Measurements from ENCODE around the gene ARID1B.

ARID1B gene

GRCh38 chr6:157240059-157240959 lies 463.1 kb downstream of the ARID1B start:
- DNase-seq: no peak
- H3K4me3 ChIP-seq (ENCODE audit: insufficient read depth, low read depth, low read length, poor library complexity, severe bottlenecking): no peak overlapping the region
- H3K27ac ChIP-seq (ENCODE audit: insufficient read depth, low read length, poor library complexity, severe bottlenecking): no peak overlapping the region
- H3K9me3 ChIP-seq (ENCODE audit: control insufficient read depth, low read length): no peaks in the 10 kb centered on the region
- H3K27me3 ChIP-seq (replicated peaks; ENCODE audit: control insufficient read depth, insufficient read depth, low read length, poor library complexity, severe bottlenecking): peaks cover 4% of the 10 kb centered on the region
- H3K4me1 ChIP-seq (ENCODE audit: control insufficient read depth, insufficient read depth, low read length, poor library complexity, severe bottlenecking): peaks cover 18% of the 10 kb centered on the region
- H3K36me3 ChIP-seq (ENCODE audit: control insufficient read depth, insufficient read depth, low read length): no peaks in the 10 kb centered on the region

DNA sequence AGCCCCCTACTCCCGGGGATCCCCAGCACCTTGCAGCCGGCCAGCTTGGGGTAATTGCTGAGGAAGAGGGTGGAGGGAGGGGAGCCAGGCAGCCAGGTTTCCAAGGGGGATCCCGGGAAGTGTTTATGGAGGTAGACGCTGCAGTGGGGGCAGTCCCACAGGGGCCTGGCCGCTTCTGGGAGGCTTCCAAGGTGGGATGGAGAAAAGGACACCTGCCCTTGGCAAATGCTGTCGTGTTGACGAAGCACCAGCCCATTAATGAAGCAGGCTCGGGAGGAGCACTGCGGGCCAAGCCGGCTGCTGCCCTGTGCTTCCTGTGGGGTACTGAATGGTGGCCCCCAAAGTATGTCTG lies 463.8 kb downstream of the ARID1B start:
- peaks cover 12% of the 10 kb centered on the region for H3K4me1 ChIP-seq (ENCODE audit: control insufficient read depth, insufficient read depth, low read length, poor library complexity, severe bottlenecking)
- no peak overlapping the region for H3K27ac ChIP-seq (ENCODE audit: insufficient read depth, low read length, poor library complexity, severe bottlenecking)
- peaks cover 4% of the 10 kb centered on the region for H3K27me3 ChIP-seq (replicated peaks; ENCODE audit: control insufficient read depth, insufficient read depth, low read length, poor library complexity, severe bottlenecking)
- no peak overlapping the region for H3K4me3 ChIP-seq (ENCODE audit: insufficient read depth, low read depth, low read length, poor library complexity, severe bottlenecking)
- DNase-seq: no peak
- H3K9me3 ChIP-seq (ENCODE audit: control insufficient read depth, low read length): no peaks in the 10 kb centered on the region
- no peaks in the 10 kb centered on the region for H3K36me3 ChIP-seq (ENCODE audit: control insufficient read depth, insufficient read depth, low read length)

DNA sequence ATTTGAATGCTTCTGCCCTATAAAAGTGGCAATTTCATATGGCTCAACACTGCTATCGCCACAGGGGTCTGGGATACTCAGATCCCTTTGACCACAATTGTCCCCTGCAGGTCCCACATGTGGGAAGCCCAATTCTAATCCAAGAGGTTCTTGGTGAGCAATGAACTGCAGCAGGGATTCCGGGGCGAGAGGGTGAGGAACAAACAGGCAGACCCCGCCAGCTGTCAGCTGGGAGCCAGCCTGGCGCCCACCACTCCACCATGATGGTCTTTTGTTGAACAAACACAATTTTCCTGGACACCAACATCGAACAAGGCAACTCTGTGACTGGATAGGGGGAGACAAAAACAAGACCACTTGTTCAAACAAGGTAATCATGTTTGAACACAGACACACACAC lies 465.6 kb downstream of the ARID1B start:
- no peak for DNase-seq
- Histone ChIP-seq H3K9me3 (ENCODE audit: control insufficient read depth, low read length) (no peaks in the 10 kb centered on the region), H3K4me1 (ENCODE audit: control insufficient read depth, insufficient read depth, low read length, poor library complexity, severe bottlenecking) (peaks cover 3% of the 10 kb centered on the region), H3K27me3 (replicated peaks; ENCODE audit: control insufficient read depth, insufficient read depth, low read length, poor library complexity, severe bottlenecking) (no peaks in the 10 kb centered on the region), H3K27ac (ENCODE audit: insufficient read depth, low read length, poor library complexity, severe bottlenecking) (no peak overlapping the region), H3K4me3 (ENCODE audit: insufficient read depth, low read depth, low read length, poor library complexity, severe bottlenecking) (no peak overlapping the region), H3K36me3 (ENCODE audit: control insufficient read depth, insufficient read depth, low read length) (no peaks in the 10 kb centered on the region)

- Histone ChIP-seq H3K9me3 (ENCODE audit: control insufficient read depth, low read length) (no peaks in the 10 kb centered on the region), H3K27me3 (replicated peaks; ENCODE audit: control insufficient read depth, insufficient read depth, low read length, poor library complexity, severe bottlenecking) (no peaks in the 10 kb centered on the region), H3K4me3 (ENCODE audit: insufficient read depth, low read depth, low read length, poor library complexity, severe bottlenecking) (no peak overlapping the region), H3K36me3 (ENCODE audit: control insufficient read depth, insufficient read depth, low read length) (no peaks in the 10 kb centered on the region), H3K4me1 (ENCODE audit: control insufficient read depth, insufficient read depth, low read length, poor library complexity, severe bottlenecking) (peaks cover 3% of the 10 kb centered on the region), H3K27ac (ENCODE audit: insufficient read depth, low read length, poor library complexity, severe bottlenecking) (no peak overlapping the region)
- no peak for DNase-seq
Observed at GRCh38 chr6:157244175-157244574, 467.0 kb downstream of the ARID1B start.

GRCh38 chr6:157244780-157245179 lies 467.6 kb downstream of the ARID1B start:
- no peaks in the 10 kb centered on the region for H3K27me3 ChIP-seq (replicated peaks; ENCODE audit: control insufficient read depth, insufficient read depth, low read length, poor library complexity, severe bottlenecking)
- no peak overlapping the region for H3K27ac ChIP-seq (ENCODE audit: insufficient read depth, low read length, poor library complexity, severe bottlenecking)
- no peak overlapping the region for H3K4me3 ChIP-seq (ENCODE audit: insufficient read depth, low read depth, low read length, poor library complexity, severe bottlenecking)
- no peaks in the 10 kb centered on the region for H3K36me3 ChIP-seq (ENCODE audit: control insufficient read depth, insufficient read depth, low read length)
- peaks cover 3% of the 10 kb centered on the region for H3K4me1 ChIP-seq (ENCODE audit: control insufficient read depth, insufficient read depth, low read length, poor library complexity, severe bottlenecking)
- no peaks in the 10 kb centered on the region for H3K9me3 ChIP-seq (ENCODE audit: control insufficient read depth, low read length)
- DNase-seq: no peak

DNA sequence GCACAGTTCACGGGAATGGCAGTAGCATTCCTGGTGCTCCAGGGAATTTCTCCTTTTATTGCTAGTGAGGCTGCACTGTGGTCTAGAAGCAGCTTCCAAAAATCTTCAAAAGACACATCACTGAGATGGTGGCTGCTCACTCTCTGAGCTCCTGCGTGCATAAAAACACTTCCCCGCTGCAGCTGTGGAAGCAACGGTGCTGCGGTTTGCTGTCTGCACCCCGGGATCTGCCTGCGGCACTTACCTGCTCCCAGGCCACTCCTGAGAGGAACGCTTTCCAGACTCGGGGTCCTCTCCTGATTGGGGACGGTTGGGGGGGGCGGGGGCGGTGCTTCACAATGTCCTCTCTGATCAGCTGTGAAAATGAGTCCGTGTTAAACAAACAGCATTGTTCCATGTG lies 468.3 kb downstream of the ARID1B start:
- Histone ChIP-seq H3K4me3 (ENCODE audit: insufficient read depth, low read depth, low read length, poor library complexity, severe bottlenecking) (no peak overlapping the region), H3K27ac (ENCODE audit: insufficient read depth, low read length, poor library complexity, severe bottlenecking) (no peak overlapping the region), H3K36me3 (ENCODE audit: control insufficient read depth, insufficient read depth, low read length) (no peaks in the 10 kb centered on the region), H3K9me3 (ENCODE audit: control insufficient read depth, low read length) (no peaks in the 10 kb centered on the region), H3K27me3 (replicated peaks; ENCODE audit: control insufficient read depth, insufficient read depth, low read length, poor library complexity, severe bottlenecking) (no peaks in the 10 kb centered on the region), H3K4me1 (ENCODE audit: control insufficient read depth, insufficient read depth, low read length, poor library complexity, severe bottlenecking) (peaks cover 1% of the 10 kb centered on the region)
- DNase-seq: no peak

DNA sequence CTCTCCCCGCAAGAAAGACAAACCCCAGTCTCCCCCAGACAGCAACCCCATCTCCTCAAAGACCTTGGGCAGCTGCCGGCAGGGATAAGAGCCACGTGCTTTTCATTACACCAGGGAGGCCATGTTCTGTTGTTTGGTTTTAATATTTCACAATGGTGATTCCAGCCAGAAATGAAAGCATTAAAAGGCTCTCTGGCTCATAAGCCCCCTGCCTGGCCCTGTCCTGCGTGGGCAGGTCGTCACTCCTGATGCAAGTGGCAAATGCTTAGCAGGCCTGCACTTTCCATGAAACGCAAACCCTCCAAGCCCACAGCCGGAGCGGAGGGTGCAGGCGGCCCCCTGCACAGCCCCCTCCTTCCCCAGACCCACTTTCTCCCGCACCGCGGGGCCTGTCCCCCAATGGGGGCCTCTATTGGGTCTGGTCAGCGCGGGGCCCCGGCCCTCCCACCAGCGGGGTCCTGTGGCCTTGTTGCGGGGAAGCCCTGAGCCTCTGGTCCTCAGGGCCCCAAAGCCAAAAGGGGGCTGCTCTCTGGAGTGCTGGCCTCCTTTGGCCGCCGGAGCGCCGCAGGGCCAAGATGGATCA lies 469.0 kb downstream of the ARID1B start:
- no peak for DNase-seq
- H3K36me3 ChIP-seq (ENCODE audit: control insufficient read depth, insufficient read depth, low read length): no peaks in the 10 kb centered on the region
- no peak overlapping the region for H3K4me3 ChIP-seq (ENCODE audit: insufficient read depth, low read depth, low read length, poor library complexity, severe bottlenecking)
- no peaks in the 10 kb centered on the region for H3K9me3 ChIP-seq (ENCODE audit: control insufficient read depth, low read length)
- H3K4me1 ChIP-seq (ENCODE audit: control insufficient read depth, insufficient read depth, low read length, poor library complexity, severe bottlenecking): no peaks in the 10 kb centered on the region
- H3K27me3 ChIP-seq (replicated peaks; ENCODE audit: control insufficient read depth, insufficient read depth, low read length, poor library complexity, severe bottlenecking): no peaks in the 10 kb centered on the region
- no peak overlapping the region for H3K27ac ChIP-seq (ENCODE audit: insufficient read depth, low read length, poor library complexity, severe bottlenecking)

- no peak for DNase-seq
- Histone ChIP-seq H3K27me3 (replicated peaks; ENCODE audit: control insufficient read depth, insufficient read depth, low read length, poor library complexity, severe bottlenecking) (no peaks in the 10 kb centered on the region), H3K4me1 (ENCODE audit: control insufficient read depth, insufficient read depth, low read length, poor library complexity, severe bottlenecking) (no peaks in the 10 kb centered on the region), H3K9me3 (ENCODE audit: control insufficient read depth, low read length) (no peaks in the 10 kb centered on the region), H3K4me3 (ENCODE audit: insufficient read depth, low read depth, low read length, poor library complexity, severe bottlenecking) (no peak overlapping the region), H3K36me3 (ENCODE audit: control insufficient read depth, insufficient read depth, low read length) (no peaks in the 10 kb centered on the region), H3K27ac (ENCODE audit: insufficient read depth, low read length, poor library complexity, severe bottlenecking) (no peak overlapping the region)
Observed at GRCh38 chr6:157246771-157247484, 469.8 kb downstream of the ARID1B start.

DNA sequence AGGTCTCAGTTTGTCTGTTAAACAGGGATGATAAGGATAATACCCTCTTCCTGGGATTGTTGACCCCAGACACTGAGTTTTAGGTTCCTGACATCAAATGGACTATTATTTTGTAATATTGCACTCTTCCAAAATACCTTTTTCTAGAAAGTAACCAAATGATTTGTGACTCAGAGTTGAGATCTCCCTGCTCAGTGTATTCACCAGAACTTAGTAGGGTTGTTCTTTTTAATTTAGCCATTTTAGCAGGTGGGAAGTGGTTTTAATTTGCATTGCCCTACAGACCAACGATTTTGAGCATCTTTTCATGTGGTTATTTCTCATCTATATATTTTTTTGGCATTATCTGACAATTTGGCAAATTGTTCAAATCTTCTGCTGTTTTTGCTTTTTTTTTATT lies 471.1 kb downstream of the ARID1B start:
- Histone ChIP-seq H3K4me3 (ENCODE audit: insufficient read depth, low read depth, low read length, poor library complexity, severe bottlenecking) (no peak overlapping the region), H3K27ac (ENCODE audit: insufficient read depth, low read length, poor library complexity, severe bottlenecking) (no peak overlapping the region), H3K4me1 (ENCODE audit: control insufficient read depth, insufficient read depth, low read length, poor library complexity, severe bottlenecking) (no peaks in the 10 kb centered on the region), H3K9me3 (ENCODE audit: control insufficient read depth, low read length) (no peaks in the 10 kb centered on the region), H3K27me3 (replicated peaks; ENCODE audit: control insufficient read depth, insufficient read depth, low read length, poor library complexity, severe bottlenecking) (no peaks in the 10 kb centered on the region), H3K36me3 (ENCODE audit: control insufficient read depth, insufficient read depth, low read length) (no peaks in the 10 kb centered on the region)
- no peak for DNase-seq

- no peaks in the 10 kb centered on the region for H3K4me1 ChIP-seq (ENCODE audit: control insufficient read depth, insufficient read depth, low read length, poor library complexity, severe bottlenecking)
- no peak for DNase-seq
- H3K4me3 ChIP-seq (ENCODE audit: insufficient read depth, low read depth, low read length, poor library complexity, severe bottlenecking): no peak overlapping the region
- no peaks in the 10 kb centered on the region for H3K36me3 ChIP-seq (ENCODE audit: control insufficient read depth, insufficient read depth, low read length)
- no peaks in the 10 kb centered on the region for H3K27me3 ChIP-seq (replicated peaks; ENCODE audit: control insufficient read depth, insufficient read depth, low read length, poor library complexity, severe bottlenecking)
- H3K27ac ChIP-seq (ENCODE audit: insufficient read depth, low read length, poor library complexity, severe bottlenecking): no peak overlapping the region
- no peaks in the 10 kb centered on the region for H3K9me3 ChIP-seq (ENCODE audit: control insufficient read depth, low read length)
Observed at GRCh38 chr6:157249826-157250225, 472.6 kb downstream of the ARID1B start.
